Activated CD4-positive, alpha-beta T cell treated with anti-CD3 and anti-CD28 coated beads for 1 hour (primary cell): ENCODE measurements around the gene EDIL3.

ENCODE experiments used
- DNase-seq: peaks from one replicate; pipeline ENCODE4 v3.0.0-alpha.2; 2020

Gene EDIL3

DNA sequence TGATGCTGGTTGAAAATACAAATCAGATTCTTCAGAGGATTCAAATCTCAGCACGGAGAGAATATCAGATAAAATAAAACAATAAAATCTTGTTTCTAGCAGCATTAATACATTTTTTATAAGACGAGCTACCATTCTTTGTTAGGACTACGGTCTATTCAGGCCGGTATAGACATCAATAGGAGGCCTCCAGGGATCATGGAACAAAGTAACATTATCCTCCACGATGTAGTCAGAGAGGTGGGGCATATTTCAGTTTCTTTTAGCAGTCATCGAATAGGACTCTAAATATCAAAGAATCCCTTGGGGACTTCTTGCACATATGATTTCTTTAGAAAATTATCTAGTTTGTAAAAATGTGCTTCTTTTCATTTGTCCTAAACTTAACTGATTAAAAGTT, 438.2 kb downstream of the EDIL3 start:
- DNase-seq: no peak

DNA sequence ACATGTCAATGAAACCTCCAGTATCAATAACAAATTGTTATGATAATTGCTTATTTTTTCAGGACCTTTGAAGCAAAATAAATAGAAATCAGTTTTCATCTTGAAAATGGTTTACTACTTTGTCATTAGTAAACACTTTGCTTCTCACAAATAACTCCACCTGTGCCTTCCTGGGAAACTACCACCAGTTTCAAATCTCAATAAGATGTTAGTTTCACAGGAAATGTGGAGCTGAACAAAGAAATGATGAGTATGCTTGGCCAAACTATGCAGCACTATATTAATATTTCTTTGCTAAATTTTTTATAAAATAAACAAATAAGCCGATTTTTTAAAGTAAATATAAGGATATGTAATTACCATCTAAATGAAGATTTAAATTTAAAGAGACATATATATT, 442.5 kb downstream of the EDIL3 start:
- no peak for DNase-seq

DNA sequence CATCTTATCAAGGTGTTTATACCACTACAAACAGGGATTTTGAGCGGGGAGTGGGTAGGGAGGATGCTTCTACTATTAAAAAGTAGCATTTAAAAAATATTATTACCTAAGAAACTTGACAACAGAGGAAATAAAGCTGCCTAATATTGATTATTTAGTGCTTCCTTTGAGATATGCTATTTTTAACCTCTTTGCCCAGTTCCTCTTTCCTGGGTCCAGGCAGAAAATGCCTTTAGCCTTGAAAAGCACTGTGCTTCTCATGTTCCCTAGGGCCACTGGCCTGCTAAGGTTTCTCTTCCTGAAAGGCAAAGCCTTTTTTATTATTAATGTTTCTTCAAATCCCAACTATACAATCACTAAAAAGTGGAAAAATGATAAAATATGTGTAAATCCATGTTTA, 446.8 kb downstream of the EDIL3 start:
- DNase-seq: no peak

DNA sequence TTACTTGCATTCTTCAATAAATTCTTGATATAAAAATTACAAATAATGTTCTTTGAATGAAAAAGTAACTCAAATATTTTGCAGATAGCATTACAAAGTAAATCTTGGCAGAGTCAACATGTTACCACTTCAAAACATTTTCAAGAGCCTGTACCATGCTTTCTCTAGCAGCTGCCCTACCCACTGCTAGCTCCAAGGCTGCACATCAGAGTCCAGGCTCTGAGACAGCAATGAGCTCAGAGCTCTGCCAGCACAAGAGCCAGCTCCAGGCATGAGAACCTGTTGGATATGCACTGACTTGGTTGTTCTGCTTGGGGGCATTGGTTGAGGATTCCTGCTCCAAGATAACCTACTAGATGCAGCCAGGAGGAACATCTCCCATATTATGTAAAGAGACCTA, 452.7 kb downstream of the EDIL3 start:
- no peak for DNase-seq

DNA sequence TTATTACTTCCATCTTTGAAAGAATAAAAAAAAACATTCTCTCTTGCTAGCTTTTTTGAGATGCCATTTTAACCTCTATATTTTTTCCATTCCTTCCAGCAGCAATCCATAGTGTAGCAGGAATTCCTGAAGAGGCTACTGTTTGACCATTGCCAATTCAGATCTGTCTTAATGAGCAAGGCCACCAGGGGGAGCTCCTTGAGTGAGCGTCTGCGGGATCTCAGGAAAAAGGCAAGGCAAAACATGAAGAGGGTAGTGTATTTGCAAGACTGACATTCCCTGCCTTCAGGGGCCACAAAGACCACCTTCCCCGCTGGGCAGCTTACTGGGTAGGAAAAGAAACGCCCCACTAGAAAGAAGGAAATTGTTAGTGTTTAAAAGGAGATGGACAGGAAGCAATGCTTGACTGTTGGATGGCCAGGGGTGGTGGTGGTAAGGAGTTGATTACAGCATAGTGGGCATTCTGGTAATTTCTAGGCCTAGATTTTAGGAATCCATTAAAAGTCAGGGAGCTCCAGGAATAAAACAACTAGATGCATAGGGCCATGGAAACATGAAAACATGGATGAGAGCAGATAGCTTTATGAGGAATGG, 457.4 kb downstream of the EDIL3 start:
- DNase-seq: no peak

DNA sequence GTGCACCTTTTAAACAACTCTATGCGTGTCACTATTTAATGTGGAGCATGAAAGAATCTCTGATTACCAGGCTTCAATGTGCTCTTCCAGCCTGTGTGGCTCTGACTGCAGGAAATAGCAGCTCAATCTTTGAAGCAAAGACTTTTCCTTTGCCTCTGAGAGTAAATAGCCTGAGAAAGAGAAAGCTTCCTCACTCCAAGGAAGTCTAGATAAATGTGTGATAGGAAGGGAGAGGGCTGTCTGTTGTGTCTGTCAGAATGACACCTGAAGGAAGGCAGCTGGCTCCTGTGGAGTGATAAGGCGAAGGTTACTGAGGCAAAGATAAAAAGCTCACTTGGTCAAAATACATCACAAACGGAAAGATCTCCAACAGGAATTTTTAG, 458.7 kb downstream of the EDIL3 start:
- no peak for DNase-seq

DNA sequence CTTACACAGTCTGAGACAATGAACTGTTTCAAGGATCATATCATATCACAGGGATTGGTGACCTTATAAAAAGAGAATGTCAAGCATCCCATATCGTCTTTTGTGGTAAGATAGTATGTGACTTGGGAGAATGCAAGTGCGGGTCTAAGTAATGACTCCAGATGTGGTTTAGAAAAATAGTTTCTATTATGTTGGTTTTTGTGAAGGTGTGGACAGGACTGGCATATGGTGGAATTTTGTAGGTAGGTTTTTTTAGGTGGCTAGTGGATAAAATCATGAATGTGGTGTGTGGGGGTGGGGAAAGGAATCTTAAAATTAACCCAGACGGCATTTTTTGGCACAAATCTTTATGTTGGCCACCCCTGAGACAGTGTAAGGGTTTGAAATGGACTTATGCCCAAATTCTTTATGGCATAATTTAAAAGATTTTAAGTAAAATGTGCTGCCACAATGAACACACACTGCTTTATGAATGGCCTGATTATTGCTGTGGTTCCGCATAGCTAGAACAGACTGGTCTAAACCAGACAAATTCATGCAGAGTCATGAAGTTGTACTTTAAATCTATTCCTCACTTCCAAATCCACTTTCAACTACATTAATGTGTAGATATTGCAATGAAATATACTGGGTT, 459.2 kb downstream of the EDIL3 start:
- no peak for DNase-seq

DNA sequence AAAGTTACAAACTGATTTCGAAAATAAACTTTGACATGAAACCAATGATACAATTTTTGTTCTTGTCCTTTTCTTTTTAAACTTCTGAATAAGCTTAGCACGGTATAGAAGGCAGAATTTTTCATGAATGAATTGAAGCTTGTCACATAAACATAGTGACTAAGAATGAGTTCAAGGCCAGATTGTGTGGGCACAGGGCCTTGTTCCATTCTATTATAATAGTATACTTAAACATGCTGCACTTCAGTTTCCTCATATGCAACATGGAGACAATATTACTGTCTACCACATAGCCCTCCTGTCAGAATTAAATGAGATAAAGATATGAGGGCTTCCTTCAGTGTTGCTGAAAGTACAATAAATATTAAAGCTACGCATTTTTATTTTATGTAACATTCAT, 459.8 kb downstream of the EDIL3 start:
- DNase-seq: no peak

DNA sequence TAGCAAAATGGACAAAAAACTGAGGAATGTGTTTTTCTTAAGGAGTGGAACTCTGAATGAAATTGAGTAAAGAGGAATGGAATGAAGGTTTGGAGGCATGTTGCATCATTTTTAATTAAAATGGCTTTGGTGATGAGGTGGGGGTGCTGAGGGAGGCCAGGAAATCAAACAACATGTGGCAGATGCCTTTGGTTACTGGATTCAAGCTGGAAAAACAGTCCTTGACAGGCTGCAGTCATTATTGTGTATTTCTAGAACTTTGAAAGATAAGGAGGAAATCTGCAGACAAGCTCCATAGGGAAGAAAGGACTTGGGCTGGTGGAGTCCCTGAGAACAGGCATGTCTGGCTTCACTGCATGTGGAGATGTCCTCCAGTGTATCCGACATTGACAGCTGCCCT, 460.5 kb downstream of the EDIL3 start:
- no peak for DNase-seq

DNA sequence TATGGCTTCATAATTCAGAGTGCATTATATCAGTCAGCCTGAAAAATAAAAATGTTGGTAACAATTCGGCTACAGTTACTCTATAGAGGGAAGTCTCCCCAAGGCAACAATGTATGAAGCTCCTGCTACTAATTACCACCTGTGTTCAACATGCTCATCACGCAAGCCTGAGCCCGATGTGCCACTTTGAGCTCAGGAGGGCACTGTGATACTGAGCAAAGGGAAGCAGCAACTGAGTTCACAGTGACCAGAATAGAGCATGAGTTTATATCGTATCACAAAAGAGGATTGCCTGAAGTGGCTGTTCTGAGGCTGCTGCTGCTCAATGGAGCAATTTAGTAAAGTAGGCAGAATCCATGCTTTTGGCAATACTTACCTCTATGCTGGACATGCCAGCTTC, 462.0 kb downstream of the EDIL3 start:
- no peak for DNase-seq

DNA sequence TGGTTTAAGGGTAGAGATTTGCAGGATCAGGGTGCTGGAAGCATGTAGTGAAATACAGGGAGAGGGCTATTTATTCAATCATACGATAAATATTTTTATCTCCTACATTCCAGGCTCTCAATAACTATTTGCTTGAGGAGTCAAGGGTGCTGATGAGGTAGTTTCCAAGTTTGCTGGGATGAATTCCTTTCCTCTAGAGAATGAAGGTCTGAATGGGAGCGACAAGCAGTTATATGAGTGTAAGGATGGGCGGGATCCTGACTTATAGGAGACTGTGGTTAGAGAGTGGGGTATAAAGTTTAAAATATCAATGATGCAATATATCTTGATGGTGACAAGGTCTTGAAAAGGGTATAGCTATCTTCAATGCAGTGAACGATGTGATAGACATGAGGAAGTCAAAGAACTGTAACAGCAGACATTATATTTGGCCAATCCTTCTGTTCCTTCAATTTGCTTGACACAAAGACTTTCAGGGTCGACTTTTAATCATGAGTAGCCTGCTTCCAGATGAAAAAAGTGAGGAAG, 462.9 kb downstream of the EDIL3 start:
- no peak for DNase-seq

DNA sequence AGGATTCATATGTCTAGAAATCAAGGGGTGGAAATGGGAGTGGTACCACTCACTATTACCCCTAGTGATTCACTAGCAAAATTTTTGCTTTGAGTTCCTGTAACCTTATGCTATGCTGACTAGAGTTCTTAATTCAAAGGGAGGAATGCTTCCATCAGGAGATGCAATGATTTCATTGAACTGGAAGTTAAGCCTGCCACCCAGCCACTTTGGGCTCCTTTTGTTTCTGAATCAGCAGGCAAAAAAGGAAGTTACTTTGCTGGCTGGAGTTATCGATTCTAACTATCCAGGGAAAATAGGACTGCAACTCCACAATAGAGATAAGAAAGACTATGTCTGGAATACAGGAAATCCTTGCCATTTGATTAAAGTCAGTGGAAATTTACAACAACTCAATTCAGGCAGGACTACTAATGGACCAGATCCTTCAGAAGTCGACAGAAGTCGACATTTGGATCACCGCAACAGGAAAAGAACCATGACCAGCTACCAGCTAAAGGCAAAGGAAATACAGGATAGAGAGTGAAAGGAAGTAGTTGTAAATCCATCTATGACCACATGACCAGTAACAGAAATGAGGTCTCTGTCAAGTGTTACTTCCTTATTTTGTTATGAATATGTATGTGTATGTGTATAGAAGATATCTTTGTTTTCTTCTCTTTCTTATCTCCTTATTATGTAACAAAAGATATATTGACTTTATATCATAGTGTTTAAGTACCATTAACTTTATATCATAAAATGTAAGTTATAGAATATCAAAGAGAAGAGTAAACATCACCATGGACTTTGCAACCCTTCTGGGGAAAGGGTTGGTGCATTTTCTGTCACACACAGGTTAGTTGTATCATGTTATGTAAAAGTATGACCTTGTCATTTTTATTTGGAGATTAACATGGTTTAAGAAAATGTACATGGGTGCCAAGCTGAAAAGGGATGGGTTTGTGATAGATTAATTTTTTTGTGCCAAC, 465.3 kb downstream of the EDIL3 start:
- DNase-seq: no peak

DNA sequence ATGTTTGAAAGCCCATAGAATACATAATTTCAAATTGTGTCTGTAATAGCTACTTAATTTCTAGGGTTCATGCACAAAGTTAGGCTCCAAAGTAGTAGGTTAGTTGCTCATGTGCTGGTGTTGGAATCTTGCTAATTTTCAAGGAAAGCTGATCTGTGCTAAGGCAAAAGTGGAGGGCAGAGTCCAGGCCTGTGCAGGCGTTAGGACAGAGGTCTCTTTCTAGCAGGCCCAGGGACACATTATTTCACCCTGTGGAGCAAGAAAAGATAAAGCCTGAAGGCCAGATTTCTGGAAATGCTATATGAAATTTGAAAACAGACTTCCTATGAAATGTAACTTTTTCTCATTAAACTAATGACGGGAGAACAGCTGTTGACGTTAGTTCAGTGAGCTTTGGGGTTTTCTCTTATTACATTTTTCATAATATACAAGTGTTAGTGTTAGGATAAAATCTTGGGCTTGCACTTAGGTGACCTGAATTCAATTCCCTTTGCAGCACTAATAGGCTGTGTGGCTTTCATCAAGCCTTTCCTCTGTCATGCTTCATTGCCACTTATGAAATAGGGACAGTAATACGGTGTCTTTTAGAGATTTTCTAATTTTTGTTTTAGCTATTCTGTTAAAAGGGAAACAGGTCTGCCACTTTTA, 467.3 kb downstream of the EDIL3 start:
- DNase-seq: no peak

DNA sequence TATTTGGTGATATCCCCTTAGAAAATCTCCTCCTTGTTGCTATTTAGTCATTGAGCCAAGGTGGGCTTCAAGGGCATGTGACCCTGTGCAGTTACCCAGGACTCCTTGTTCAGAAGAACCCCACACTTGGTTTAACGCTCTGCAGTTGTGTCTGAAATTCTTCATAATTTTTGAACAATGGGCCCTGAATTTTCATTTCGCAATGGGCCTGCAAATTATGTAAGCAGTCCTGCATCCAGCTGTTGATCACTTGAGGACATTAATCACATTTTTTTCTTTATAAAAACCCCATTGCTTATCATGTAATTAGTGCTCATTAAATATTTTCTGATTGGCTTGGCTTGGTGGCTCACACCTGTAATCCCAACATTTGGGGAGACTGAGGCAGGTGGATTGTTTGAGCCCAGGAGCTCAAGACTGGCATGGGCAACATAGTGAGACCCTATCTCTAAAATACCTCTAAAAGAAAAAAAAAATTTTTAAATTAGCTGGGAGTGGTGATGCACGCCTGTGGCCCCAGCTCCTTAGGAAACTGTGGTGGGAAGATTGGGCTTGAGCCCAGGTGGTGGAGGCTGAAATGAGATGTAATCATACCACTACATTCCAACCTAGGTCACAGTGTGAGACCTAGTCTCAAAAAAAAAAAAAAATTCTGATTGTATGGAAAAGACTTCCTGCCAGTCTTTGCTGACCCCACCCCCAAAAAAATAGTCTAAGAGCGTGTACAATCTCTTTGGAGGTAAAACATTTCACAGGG, 469.8 kb downstream of the EDIL3 start:
- no peak for DNase-seq

DNA sequence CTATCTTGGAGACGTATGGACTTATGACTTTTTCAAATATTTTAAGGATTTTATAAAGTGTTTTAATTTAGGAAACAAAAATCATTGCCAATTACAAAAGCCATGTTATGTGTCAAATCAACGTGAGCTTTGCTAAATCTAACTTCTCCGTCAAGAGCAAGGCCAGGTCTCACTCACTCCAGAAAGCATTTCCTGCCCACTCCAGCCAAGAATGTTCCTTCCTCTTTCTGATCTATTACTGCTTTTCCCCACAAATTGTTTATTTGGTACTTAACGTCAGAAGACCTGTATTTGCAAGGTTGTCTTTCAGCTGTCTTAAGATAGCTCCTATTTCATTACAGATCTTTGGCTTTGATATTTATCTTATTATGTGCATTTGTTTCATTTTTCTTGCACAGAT, 470.5 kb downstream of the EDIL3 start:
- no peak for DNase-seq

DNA sequence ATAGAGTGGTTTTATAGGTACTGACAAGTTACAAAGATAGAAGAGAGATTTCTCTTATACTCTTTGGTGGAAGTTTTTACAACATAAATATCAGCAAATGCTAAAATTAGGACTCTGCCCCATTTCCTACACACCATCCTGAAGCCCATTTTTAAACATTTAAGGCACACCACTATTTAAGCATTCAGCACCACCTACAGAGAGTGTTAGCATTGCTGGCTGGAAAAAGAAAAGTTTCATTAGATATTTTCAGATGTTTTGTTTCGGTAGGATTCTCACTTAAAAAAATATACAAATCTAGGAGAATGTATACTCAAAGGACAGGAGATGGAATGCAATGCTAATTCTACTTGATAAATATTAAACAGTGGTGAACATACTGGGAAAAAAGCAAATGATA, 471.1 kb downstream of the EDIL3 start:
- DNase-seq: no peak

DNA sequence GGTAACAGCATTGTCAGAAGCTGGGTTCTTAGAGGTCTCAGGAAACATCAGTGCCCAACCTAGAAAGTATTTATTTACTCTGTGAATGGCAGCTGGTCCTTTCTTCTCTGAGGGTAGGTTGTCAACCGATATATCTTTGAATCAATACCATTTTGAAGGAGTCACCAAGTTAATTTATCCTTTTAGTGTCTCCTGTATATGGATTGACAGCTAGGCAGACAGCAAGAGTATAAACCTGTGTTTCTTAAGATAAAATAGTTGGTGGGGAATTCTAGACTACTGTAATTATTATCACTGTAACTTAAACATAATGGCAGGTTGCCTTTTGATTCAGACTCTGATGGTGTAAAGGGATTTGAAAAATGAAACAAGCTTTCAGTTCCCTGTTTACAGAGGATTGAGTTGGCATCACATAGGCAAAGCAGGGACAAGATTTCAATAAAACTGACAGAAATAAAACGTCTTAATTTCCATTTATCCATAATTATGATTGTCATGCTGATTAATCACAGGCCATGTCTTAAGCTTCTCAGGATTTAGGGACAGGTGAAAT, 473.2 kb downstream of the EDIL3 start:
- DNase-seq: no peak

DNA sequence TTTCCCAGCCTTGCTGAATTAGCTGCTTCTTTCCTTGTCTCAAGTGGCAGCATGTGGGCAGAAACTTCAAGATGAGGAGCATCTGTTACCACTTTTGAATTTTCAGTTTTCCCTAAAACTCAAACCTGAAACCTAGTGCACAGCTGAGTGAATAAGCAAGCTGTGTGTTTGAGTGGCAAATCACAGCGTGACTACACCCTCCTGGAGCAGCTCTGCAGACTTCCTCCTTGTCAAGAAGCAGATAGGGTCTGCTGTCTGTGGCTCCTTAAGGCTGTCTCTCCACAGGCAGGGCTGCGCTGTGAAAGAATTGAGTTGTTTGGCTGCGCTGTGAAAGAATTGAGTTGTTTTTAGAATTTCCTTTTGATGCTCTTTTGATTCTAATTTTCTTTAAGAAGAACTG, 484.4 kb downstream of the EDIL3 start:
- no peak for DNase-seq

DNA sequence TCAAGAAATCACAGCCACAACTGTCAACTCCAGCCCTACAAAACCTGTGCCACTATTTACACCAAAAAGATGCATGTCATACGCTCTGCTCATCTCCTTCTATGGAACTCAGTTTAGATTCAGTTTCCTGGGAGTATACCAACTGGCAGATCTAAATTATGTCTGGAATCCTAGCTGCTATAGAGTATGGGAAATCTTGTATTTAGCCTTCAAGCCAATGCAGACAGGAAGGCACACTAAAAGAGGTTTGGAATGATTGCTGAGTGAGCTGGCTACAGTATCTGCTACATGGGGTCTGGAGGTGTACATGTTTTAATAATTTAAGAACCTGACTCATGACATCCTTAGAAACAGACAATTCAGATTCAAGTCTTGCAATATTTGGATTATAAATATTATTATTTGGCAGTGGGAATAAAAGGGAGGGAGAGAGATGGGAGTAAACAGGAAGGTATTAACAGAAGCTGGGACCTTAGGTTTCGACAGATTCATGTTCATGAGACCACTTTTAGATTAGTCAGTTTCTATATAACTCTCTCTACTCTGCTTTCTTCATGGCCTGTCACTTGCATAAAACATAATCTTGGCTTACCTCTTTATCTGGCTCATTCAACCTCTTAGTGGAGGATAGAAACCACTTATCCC, 485.2 kb downstream of the EDIL3 start:
- DNase-seq: no peak

DNA sequence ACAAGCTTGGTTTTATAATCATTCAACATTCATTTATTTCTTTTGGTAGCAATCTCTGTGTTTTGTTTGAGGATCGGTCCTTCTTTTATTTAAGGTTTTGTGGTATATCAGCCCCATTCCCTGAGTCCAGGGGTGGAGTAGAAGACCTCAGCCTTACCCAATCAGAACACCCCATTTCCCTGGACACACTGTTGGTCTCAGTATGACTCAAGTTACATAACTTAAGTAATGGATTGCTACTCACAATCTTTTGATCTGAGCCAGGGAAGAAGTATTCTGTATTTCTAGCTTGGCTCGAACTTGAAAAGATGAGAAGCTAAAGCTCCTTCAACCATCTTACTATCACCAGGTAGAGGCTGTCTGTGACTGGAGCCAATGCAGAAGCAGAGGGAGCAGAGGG, 488.8 kb downstream of the EDIL3 start:
- no peak for DNase-seq

DNA sequence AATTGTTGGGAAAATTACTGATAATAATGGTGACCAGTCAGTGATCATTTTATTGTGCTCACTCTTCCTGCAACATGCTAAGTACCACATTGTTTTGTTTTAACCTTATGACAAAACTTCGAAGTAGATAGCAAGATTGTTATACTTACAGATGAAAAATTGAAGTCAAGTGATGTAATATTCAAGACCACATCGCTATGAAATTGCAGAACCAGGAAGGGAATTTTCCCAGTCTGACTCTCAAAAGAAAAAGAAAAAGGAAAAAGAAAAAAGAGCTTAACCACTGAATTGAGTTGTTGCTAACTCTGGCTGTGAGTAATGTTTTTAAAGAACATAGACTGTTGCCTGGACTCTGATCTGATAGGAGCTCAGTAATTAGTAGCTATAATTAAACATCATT, 493.4 kb downstream of the EDIL3 start:
- no peak for DNase-seq
